Ishikawa (cell line): ENCODE results near the gene BRI3.

ENCODE experiments used
- CEBPB ChIP-seq: IDR thresholded peaks from 2 replicates; pipeline ENCODE4 v1.6.1; 2012
- CREB1 ChIP-seq: IDR thresholded peaks from 2 replicates; pipeline ENCODE4 v1.6.1; 2012; ENCODE audit warnings: low read depth
- EGR1 ChIP-seq: IDR thresholded peaks from 2 replicates; pipeline ENCODE4 v1.6.1; 2012
- EP300 ChIP-seq: IDR thresholded peaks from 2 replicates; pipeline ENCODE4 v1.6.1; 2012; ENCODE audit warnings: borderline replicate concordance
- FOXM1 ChIP-seq: IDR thresholded peaks from 2 replicates; pipeline ENCODE4 v1.6.1; 2012; ENCODE audit warnings: low read depth, borderline replicate concordance
- NFIC ChIP-seq: IDR thresholded peaks from 2 replicates; pipeline ENCODE4 v1.6.1; 2012
- RAD21 ChIP-seq: IDR thresholded peaks from 2 replicates; pipeline ENCODE4 v1.6.1; 2012; ENCODE audit warnings: low read depth
- TAF1 ChIP-seq: IDR thresholded peaks from 2 replicates; pipeline ENCODE4 v1.6.1; 2012; ENCODE audit warnings: low read depth, mild to moderate bottlenecking
- TCF12 ChIP-seq: IDR thresholded peaks from 2 replicates; pipeline ENCODE4 v1.6.1; 2012; ENCODE audit warnings: low read depth
- TEAD4 ChIP-seq: IDR thresholded peaks from 2 replicates; pipeline ENCODE4 v1.6.1; 2012
- YY1 ChIP-seq: IDR thresholded peaks from 2 replicates; pipeline ENCODE4 v1.6.1; 2012; ENCODE audit warnings: low read depth
- ZBTB7A ChIP-seq: IDR thresholded peaks from 2 replicates; pipeline ENCODE4 v1.6.1; 2012; ENCODE audit warnings: low read depth
- TF ChIP-seq, protein P1 (sequence below): IDR thresholded peaks from 2 replicates; pipeline ENCODE4 v1.6.1; 2012
- TF ChIP-seq, protein P2 (sequence below): IDR thresholded peaks from 2 replicates; pipeline ENCODE4 v1.6.1; 2012; ENCODE audit warnings: low read depth, mild to moderate bottlenecking
- TF ChIP-seq, protein P3 (sequence below): IDR thresholded peaks from 2 replicates; pipeline ENCODE4 v1.6.1; 2012

The BRI3 gene

DNA sequence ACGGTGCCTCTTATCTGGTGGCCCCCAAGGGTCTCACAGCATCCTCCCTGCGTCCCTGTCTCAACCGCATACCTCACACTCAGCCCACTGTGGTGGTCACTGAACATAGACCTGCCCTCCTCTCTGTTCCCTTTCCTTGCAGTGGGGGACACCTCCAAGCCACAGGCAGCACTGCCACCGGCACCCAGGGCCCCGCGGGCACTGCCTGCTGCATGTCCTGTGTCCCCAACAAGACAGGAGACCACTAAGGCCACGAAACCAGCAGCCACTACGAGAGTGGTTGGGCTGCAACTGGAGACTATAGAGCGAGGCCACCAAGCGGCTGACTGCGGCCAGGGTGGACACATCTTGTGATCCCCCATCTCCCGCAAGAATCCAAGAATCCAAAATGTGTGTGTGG, 15.3 kb downstream of the BRI3 start:
- TF ChIP-seq TCF12 (no peak), YY1 (no peak), CEBPB (no peak), EP300 (no peak), RAD21 (no peak), ZBTB7A (no peak), TAF1 (no peak), FOXM1 (no peak), CREB1 (no peak), NFIC (no peak), EGR1 (no peak), TEAD4 (no peak)
- TF ChIP-seq, protein P1, sequence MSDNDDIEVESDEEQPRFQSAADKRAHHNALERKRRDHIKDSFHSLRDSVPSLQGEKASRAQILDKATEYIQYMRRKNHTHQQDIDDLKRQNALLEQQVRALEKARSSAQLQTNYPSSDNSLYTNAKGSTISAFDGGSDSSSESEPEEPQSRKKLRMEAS = no peak
- TF ChIP-seq, protein P2, sequence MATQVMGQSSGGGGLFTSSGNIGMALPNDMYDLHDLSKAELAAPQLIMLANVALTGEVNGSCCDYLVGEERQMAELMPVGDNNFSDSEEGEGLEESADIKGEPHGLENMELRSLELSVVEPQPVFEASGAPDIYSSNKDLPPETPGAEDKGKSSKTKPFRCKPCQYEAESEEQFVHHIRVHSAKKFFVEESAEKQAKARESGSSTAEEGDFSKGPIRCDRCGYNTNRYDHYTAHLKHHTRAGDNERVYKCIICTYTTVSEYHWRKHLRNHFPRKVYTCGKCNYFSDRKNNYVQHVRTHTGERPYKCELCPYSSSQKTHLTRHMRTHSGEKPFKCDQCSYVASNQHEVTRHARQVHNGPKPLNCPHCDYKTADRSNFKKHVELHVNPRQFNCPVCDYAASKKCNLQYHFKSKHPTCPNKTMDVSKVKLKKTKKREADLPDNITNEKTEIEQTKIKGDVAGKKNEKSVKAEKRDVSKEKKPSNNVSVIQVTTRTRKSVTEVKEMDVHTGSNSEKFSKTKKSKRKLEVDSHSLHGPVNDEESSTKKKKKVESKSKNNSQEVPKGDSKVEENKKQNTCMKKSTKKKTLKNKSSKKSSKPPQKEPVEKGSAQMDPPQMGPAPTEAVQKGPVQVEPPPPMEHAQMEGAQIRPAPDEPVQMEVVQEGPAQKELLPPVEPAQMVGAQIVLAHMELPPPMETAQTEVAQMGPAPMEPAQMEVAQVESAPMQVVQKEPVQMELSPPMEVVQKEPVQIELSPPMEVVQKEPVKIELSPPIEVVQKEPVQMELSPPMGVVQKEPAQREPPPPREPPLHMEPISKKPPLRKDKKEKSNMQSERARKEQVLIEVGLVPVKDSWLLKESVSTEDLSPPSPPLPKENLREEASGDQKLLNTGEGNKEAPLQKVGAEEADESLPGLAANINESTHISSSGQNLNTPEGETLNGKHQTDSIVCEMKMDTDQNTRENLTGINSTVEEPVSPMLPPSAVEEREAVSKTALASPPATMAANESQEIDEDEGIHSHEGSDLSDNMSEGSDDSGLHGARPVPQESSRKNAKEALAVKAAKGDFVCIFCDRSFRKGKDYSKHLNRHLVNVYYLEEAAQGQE = no peak
- TF ChIP-seq, protein P3, sequence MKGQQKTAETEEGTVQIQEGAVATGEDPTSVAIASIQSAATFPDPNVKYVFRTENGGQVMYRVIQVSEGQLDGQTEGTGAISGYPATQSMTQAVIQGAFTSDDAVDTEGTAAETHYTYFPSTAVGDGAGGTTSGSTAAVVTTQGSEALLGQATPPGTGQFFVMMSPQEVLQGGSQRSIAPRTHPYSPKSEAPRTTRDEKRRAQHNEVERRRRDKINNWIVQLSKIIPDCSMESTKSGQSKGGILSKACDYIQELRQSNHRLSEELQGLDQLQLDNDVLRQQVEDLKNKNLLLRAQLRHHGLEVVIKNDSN = no peak

DNA sequence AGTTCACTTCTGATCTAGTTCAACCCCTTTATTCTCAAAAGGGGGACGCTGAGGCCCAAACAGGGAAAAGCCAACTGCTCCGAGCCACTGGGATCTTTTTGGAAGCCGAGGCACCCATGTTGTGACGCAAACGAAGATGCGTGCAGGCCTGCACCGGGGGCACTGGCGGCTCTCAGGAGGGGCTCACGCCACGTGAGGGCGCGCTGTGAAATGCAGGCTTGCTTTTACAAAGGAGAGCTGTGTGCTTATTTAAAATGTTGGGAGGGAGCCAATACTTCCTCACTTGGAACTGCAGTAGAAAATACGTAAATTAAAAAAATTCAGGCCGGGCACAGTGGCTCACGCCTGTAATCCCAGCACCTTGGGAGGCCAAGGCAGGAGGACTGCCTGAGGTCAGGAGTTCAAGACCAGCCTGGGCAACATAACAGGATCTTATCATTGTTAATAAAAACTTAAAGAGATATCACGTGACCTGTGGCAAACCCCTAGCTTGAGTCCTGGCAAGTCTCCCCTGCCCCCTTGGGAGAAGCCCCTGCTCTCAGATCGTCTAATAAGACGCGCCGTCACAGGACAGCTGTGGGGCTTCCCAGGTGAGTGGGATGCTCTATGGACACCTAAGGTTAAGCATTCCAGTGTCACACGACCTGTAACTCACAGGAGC, 16.3 kb downstream of the BRI3 start:
- TF ChIP-seq, protein P1 = no peak
- no peak for TF ChIP-seq CEBPB
- no peak for TF ChIP-seq FOXM1
- TF ChIP-seq NFIC = no peak
- TF ChIP-seq ZBTB7A = no peak
- TF ChIP-seq, protein P3 = no peak
- no peak for TF ChIP-seq CREB1
- TF ChIP-seq TEAD4 = no peak
- no peak for TF ChIP-seq TAF1
- TF ChIP-seq, protein P2 = no peak

DNA sequence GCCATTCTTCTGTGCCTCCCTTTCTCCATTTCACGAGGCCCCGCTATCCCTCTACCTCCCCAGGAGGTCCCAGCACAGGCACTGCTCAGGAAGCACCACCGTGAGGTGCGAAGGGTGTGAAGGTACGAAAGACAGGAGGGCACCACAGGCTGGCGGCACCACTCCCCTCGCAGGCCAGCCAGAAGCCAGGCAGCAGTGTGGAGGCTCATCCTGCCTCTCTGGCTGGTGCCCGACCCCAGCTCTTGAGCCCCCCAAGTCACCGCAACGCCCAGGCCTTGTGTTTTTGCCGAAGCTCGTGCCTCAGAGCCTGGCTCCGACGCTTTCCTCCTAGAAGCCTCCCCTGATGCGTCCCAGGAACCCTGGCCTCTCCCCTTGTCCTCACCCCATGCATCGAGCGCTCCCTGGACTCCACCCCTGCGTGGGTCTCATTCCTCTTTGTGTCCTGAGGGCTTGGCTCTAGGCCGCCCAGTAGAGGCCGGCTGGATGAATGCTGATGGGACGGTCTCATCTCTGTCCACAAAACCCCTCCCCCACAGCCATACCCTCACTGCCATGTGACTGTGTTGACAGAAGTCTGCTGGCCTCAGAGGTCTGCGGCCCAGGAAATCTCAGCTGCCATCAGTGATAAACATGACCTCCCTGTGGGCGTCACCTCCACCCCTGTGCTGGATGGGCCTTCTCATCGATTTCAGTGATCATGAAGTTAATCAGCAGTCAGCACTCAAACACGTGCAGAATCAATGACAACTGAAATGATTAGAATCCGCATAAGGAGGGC, 19.3 kb downstream of the BRI3 start:
- TF ChIP-seq TEAD4 (no peak), YY1 (no peak), CREB1 (no peak), EGR1 (no peak), ZBTB7A (no peak), CEBPB (no peak), FOXM1 (no peak), RAD21 (no peak), EP300 (no peak), NFIC (no peak), TAF1 (no peak)
- TF ChIP-seq, protein P2 = no peak
- TF ChIP-seq, protein P3 = no peak
- TF ChIP-seq, protein P1 = no peak
